ENCODE measurements around the gene TM4SF4. TPM values are rescaled to one million over a fixed set of nuclear protein-coding genes. Genes with fewer than 3 reads are reported as not detected.

The TM4SF4 gene
- total RNA-seq, 1 experiment from 2014 or later, result 2.7 TPM

DNA sequence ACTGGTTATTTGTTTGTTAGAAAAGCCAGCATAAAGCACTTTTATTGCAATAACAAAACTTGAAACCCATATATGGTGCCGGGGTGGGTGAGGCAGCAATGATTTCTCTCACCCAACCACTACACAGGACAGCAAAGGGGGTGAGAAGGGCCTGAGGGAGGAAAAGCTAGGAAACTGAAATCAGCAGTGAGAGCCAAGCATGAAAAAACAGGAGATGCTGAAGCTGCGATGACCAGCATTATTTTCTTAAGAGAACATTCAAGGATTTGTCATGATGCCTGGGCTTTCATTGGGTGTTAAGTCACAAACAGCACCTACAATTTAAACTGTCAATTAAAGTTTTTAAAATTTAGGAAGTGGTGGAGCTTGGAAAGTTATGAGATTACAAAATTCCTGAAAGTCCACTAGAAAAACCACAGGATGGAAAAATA is 11.9 kb upstream of the TM4SF4 start:
- no peak for TF ChIP-seq CTCF (IDR thresholded peaks at IDR 0.05; ENCODE audit: insufficient read depth in 1 of 2, low read depth in 1 of 2, low read length in 1 of 2, severe bottlenecking in 1 of 2, unreplicated experiment in 1 of 2)
- H3K4me3 ChIP-seq (ENCODE audit: low read depth, low read length), result no peak overlapping the region
- no TSS peak for BruUV-seq (replicated peaks)
- intact Hi-C loops (cut with micrococcal nuclease; ENCODE audit: unreplicated experiment), result no loop called here
- Mint-ChIP-seq H3K36me3 (ENCODE audit: insufficient read depth, unreplicated experiment) (peaks cover 4% of the 10 kb centered on the region), H3K27ac (ENCODE audit: unreplicated experiment) (no peak overlapping the region), H3K4me1 (ENCODE audit: low read depth, unreplicated experiment) (peaks cover 17% of the 10 kb centered on the region), H3K9me3 (ENCODE audit: unreplicated experiment) (no peaks in the 10 kb centered on the region), H3K4me3 (ENCODE audit: unreplicated experiment) (no peak overlapping the region), H3K27me3 (ENCODE audit: insufficient read depth, unreplicated experiment) (no peaks in the 10 kb centered on the region)
- DNase-seq, result no peak
- H3K27me3 ChIP-seq (replicated peaks; ENCODE audit: control insufficient read depth, insufficient read depth, low read length), result no peaks in the 10 kb centered on the region
- no peaks in the 10 kb centered on the region for H3K36me3 ChIP-seq (ENCODE audit: control insufficient read depth, insufficient read depth, low read length)
- no peaks in the 10 kb centered on the region for H3K9me3 ChIP-seq
- POLR2A ChIA-PET, result no interaction called here
- CTCF ChIA-PET, result no interaction called here
- H3K4me1 ChIP-seq, result peaks cover 8% of the 10 kb centered on the region; the same call in 1 of the 2 replicates

- no peaks in the 10 kb centered on the region for H3K27me3 ChIP-seq (replicated peaks; ENCODE audit: control insufficient read depth, insufficient read depth, low read length)
- Mint-ChIP-seq H3K4me1 (ENCODE audit: low read depth, unreplicated experiment) (peaks cover 17% of the 10 kb centered on the region), H3K9me3 (ENCODE audit: unreplicated experiment) (no peaks in the 10 kb centered on the region), H3K27ac (ENCODE audit: unreplicated experiment) (no peak overlapping the region), H3K4me3 (ENCODE audit: unreplicated experiment) (no peak overlapping the region), H3K36me3 (ENCODE audit: insufficient read depth, unreplicated experiment) (no peaks in the 10 kb centered on the region), H3K27me3 (ENCODE audit: insufficient read depth, unreplicated experiment) (no peaks in the 10 kb centered on the region)
- intact Hi-C loops (cut with micrococcal nuclease; ENCODE audit: unreplicated experiment), result no loop called here
- no peaks in the 10 kb centered on the region for H3K9me3 ChIP-seq
- POLR2A ChIA-PET, result interaction anchor here (0.6 kb wide), 1 partner anchor 62 kb away, joined by 3 read pairs; no protein-coding TSS in a partner anchor
- no peak for DNase-seq
- BruUV-seq (replicated peaks), result no TSS peak
- no peaks in the 10 kb centered on the region for H3K36me3 ChIP-seq (ENCODE audit: control insufficient read depth, insufficient read depth, low read length)
- no peak overlapping the region for H3K4me3 ChIP-seq (ENCODE audit: low read depth, low read length)
- peaks cover 8% of the 10 kb centered on the region; the same call in 1 of the 2 replicates for H3K4me1 ChIP-seq
- CTCF ChIA-PET, result no interaction called here
- no peak for TF ChIP-seq CTCF (IDR thresholded peaks at IDR 0.05; ENCODE audit: insufficient read depth in 1 of 2, low read depth in 1 of 2, low read length in 1 of 2, severe bottlenecking in 1 of 2, unreplicated experiment in 1 of 2)
These were observed 10.6 kb upstream of the TM4SF4 start for GRCh38 chr3:149463921-149464320.

DNA sequence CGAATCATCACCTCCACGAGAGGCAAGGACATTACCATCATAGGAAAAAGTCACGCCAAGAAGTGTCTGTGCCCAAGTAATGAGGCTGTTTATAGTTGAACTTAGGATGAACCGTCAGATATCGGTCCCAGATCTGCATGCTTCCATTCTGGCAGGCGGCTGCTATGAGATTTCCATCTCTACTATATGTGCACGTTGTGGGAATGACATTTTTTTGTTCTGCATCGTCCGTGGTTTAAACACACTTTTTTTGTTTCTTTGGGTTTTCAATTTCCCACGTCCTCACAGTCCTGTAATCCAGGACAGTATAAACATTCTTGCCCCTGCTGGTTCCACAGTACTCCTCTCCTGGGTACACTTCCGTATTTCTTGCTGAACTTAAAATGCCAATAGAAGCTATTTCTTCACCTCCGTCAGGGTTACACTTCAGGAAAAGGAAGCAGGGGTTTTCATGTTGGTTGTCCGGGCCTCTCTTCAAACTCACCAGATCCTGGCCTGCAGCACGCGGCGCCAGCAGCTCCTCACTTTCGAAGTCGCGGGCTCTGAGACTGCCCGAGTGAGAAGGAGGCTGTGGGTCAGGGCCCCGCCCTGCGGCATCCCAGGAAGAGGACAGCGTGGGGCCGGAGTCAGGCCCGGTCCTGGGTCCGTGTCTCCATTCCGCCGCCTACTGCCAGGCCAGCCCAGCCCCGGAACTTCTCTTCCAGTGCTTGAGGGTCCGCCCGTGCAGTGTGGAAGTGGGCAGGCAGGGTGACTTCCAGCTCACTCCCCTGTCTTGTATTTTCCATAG is 9.8 kb upstream of the TM4SF4 start:
- Histone ChIP-seq H3K4me1 (peaks cover 3% of the 10 kb centered on the region; the same call in 1 of the 2 replicates), H3K9me3 (no peaks in the 10 kb centered on the region), H3K4me3 (ENCODE audit: low read depth, low read length) (no peak overlapping the region), H3K36me3 (ENCODE audit: control insufficient read depth, insufficient read depth, low read length) (no peaks in the 10 kb centered on the region), H3K27me3 (replicated peaks; ENCODE audit: control insufficient read depth, insufficient read depth, low read length) (no peaks in the 10 kb centered on the region)
- Mint-ChIP-seq H3K36me3 (ENCODE audit: insufficient read depth, unreplicated experiment) (no peaks in the 10 kb centered on the region), H3K4me1 (ENCODE audit: low read depth, unreplicated experiment) (peaks cover 13% of the 10 kb centered on the region), H3K27me3 (ENCODE audit: insufficient read depth, unreplicated experiment) (no peaks in the 10 kb centered on the region), H3K9me3 (ENCODE audit: unreplicated experiment) (no peaks in the 10 kb centered on the region), H3K4me3 (ENCODE audit: unreplicated experiment) (no peak overlapping the region), H3K27ac (ENCODE audit: unreplicated experiment) (no peak overlapping the region)
- ChIA-PET POLR2A (no interaction called here), CTCF (no interaction called here)
- DNase-seq, result no peak
- TF ChIP-seq CTCF (IDR thresholded peaks at IDR 0.05; ENCODE audit: insufficient read depth in 1 of 2, low read depth in 1 of 2, low read length in 1 of 2, severe bottlenecking in 1 of 2, unreplicated experiment in 1 of 2), result no peak
- BruUV-seq (replicated peaks), result no TSS peak
- intact Hi-C loops (cut with micrococcal nuclease; ENCODE audit: unreplicated experiment), result no loop called here

All from Caco-2 (cell line).